Occipital lobe (tissue), 2 donors: ENCODE measurements around the gene LYSMD4. TPM values are rescaled to one million over a fixed set of nuclear protein-coding genes. Genes with fewer than 3 reads are reported as not detected.
A peak's percentile ranks its signal among the peaks of the same experiment; 100 is the strongest.
"Not testable (repeated sequence)": the region's sequence is repeated elsewhere in the genome, so short reads cannot be mapped to it uniquely, and the experiment has no call there.

Source experiments
- DNase-seq: peaks from one replicate; lab custom pipeline; 2025; lab: John Stamatoyannopoulos, UW
- total RNA-seq: library from RNA; depleted of rRNA; stranded (reverse); fragments of >200 nt; gene quantifications from one replicate; pipeline ENCODE4 v1.2.3, GENCODE V29; 2014

Gene LYSMD4
- total RNA-seq: 23.9 TPM

- DNase-seq: peak; percentile 97
Measured at GRCh38 chr15:99733268-99734039, at the start of gene LYSMD4. TSS of gene LYSMD4 (minus strand) at chr15:99733437. CDS start at chr15:99731999, 1,438 bp downstream.

GRCh38 chr15:99782029-99782428, 48.8 kb upstream of the LYSMD4 start:
- not testable (repeated sequence) for DNase-seq

GRCh38 chr15:99777144-99777543, 43.9 kb upstream of the LYSMD4 start:
- DNase-seq: no peak

DNA sequence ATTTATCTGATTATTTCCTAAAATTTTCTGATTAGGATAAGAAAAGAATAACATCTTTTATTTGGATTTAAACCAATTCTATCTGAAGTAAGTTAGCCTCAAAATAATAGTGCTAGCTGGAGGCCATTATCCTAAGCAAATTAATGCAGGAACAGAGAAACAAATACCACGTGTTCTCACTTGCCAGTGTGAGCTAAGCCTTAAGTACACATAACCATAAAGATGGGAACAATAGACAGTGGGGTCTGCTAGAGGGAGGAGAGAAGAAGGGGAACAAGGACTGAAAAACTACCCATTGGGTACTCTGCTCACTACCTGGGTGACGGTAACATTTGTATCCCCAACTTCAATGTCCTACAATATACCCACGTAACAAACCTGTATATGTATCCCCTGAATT, 31.3 kb upstream of the LYSMD4 start:
- no peak for DNase-seq

GRCh38 chr15:99763827-99764226, 30.6 kb upstream of the LYSMD4 start:
- no peak for DNase-seq

DNA sequence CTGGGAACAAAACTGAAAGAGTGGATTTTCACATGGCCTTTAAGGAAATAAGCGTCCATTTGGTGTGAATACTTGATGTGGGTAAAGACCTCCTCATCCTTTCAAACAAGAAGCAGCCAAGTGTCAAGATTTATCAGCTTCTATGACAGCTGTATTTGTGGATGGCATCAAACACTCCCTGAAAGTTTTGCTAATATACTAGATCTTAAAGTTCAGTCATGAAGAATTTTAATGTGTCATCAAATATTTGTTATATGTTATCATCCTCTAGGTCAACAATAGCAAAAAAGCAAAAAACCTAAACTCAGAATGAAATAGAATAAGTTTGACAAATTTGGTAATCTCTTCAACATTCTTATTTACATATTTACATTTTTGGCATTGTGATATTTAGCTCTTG, 29.1 kb upstream of the LYSMD4 start:
- no peak for DNase-seq

GRCh38 chr15:99755692-99756409, 22.6 kb upstream of the LYSMD4 start:
- DNase-seq: no peak

- DNase-seq: no peak
Measured at GRCh38 chr15:99753066-99753465, 19.8 kb upstream of the LYSMD4 start.

DNA sequence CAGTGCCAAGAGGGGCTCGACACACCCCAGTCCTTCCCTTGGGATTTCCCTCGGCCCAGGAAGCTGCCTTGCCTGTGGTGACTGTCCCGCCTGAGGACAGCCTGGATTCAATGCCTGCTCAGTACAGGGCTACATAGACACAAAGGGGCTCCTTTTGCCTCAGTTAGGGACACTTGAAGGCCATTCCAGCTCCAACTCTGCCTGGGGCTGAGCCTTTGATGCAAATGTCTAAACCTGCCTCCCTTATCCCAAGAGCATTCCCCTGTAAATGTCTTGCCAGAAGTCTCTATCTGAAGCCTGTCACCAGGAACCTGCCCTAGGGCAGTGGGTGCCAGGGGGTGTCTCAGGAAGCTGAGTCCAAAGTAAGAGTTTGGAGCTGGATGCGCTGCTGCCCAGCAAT, 19.3 kb upstream of the LYSMD4 start:
- DNase-seq: no peak

GRCh38 chr15:99750326-99750725, 17.1 kb upstream of the LYSMD4 start:
- not testable (repeated sequence) for DNase-seq

- no peak for DNase-seq
Measured at GRCh38 chr15:99749386-99749785, 16.1 kb upstream of the LYSMD4 start.

DNA sequence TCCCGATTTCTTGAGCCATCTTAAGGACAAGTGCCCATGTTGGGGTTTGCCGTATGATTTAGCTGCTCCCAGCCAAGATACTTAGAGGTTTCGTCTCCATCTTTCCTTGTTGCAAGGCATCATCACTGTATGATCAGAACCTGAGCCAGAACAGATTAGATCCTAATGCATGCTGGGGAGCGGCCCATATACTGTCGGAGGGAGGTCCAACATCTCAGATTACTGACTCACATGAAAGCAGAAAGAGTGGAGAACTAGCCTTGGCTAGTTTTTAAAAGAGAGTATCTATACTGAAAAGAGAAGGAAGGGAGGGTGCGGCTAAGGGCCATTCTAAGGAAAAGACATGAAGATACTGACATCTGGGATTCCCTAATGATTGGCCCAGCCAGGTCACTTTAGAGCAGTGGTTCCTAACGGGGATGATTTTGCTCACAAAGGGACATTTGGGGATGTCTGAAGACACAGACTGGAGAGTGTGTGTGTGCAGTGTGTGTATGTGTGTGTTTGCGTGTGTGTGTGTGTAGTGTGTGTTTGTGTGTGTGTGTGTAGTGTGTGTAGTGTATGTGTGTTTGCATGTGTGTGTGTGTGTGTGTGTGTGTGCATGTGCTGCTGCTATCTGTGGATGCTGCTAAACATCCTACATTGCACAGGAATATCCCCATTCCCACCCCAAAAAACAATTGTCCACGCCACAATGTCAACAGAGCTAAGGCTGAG, 12.3 kb upstream of the LYSMD4 start:
- DNase-seq: no peak

DNA sequence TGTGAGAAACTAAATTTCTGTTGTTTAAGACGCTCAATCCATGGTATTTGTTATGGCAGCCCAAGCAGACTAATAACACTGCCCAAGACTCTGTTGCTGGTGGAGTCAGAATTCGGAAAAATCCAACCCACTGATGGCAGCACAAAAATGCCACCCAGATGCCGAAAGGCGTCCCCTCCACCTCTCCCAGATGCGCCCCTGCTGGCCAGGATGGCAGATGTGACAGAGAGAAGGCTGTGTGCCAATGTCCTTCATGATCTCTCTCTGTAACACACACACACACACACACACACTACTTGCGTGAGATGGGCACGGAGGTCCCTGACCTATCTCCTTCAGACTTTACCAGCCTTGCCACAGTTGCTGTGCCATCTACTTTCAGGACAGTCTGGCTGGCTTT, 10.9 kb upstream of the LYSMD4 start:
- no peak for DNase-seq

DNA sequence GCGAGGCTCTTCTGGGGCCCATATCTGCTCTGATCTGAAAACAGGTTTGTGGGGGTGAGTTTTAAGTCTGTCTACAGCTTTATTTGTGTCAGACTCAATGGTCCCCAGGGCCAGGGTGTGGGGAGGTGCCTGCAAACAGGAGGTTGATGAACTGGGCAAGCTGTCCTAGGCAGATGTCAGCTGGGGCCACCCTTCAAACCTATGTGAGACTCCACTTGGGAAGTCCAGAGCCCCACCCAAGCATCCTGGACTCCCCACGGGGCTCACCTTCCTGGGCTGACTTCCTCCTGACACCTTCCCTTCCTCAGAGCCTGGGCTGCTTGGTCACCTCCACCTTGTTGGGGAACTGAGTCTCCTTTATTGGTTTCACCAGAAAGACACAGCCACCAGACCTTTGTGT, 8.6 kb upstream of the LYSMD4 start:
- no peak for DNase-seq

- DNase-seq: no peak
Measured at GRCh38 chr15:99738021-99738847, 5.0 kb upstream of the LYSMD4 start.

DNA sequence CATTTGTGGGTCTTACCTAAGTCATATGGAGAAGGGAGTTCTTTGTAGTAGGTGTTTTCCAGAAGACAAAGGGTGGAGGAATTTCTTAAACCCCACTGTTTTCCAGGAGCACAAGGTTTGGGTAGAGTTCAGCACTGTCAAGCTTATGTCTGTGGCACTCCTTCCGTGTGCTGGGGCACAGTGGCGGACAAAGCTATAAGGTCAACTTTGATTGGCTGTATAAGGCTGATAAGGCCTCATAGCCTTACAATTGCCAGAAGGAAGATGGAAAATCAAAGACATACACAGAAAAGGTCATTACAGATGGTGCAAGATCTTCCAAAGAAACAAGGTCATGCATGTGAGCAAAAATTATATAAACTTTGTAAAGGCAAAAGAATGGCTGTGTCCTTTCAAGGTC, 3.5 kb upstream of the LYSMD4 start:
- no peak for DNase-seq

GRCh38 chr15:99735868-99736267, 2.6 kb upstream of the LYSMD4 start:
- no peak for DNase-seq

GRCh38 chr15:99734575-99734974, 1.3 kb upstream of the LYSMD4 start:
- DNase-seq: no peak

DNA sequence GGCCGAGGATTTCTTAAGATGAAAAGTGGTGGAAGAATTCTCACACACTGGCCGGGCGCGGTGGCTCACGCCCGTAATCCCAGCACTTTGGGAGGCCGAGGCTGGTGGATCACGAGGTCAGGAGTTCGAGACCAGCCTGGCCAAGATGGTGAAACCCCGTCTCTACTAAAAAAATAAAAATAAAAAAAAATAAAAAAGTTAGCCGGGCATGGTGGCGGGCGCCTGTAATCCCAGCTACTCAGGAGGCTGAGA, 729 bp upstream of the LYSMD4 start:
- DNase-seq: not testable (repeated sequence)

DNA sequence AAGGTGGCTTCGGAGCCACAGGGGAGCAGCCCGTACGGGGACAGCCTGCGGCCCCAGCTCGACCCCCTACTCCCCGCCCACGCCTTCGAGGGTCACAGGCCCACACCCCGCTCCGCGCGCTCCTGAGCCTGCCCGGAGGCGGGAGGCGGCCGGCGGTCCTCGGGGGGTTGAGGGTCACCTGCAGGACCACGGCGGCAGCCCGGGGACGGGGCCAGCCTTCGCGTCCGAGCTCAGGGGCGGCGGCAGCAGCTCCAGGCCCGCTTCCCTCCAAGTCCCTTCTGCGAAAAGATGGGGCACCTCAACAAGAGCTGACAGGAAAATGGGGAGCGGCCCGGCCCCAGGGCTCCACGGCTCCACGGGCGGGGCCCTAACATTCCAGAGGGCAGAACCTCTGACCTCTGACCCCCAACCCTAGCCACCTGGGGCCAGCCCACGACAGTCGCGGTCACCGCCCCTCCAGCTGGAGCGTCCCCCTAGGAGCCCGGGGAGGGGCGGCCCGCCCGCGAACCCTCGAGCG, 428 bp downstream of the LYSMD4 start:
- DNase-seq: no peak

- no peak for DNase-seq
Measured at GRCh38 chr15:99732124-99732750, 1.0 kb downstream of the LYSMD4 start.
